Right forelimb (tissue), 1 donor: ENCODE results near the gene YY1.
"Not testable (repeated sequence)": the region's sequence is repeated elsewhere in the genome, so short reads cannot be mapped to it uniquely, and the experiment has no call there.

Experiments
- DNase-seq: peaks from one replicate; pipeline ENCODE4 v3.0.0-alpha.2; 2018

YY1 gene

DNA sequence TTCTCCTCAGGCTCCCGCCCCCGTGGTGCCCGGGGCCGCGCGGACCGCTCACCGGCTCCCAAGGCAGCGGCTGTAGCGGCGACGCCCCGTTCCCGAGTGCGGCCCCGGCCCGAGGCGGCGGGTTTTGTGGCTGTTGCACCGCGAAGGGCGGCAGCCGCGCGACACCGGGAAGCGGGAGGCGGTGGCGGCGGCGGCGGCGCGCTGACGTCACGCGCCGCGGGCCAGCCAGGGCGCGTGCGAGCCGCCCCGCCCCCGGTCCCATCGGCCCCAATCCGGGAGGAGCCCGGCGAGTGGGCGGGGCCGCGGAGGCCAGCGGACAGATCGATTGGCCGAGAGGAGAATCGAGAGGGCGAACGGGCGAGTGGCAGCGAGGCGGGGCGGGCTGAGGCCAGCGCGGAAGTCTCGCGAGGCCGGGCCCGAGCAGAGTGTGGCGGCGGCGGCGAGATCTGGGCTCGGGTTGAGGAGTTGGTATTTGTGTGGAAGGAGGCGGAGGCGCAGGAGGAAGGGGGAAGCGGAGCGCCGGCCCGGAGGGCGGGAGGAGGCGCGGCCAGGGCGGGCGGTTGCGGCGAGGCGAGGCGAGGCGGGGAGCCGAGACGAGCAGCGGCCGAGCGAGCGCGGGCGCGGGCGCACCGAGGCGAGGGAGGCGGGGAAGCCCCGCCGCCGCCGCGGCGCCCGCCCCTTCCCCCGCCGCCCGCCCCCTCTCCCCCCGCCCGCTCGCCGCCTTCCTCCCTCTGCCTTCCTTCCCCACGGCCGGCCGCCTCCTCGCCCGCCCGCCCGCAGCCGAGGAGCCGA lies at the start of gene YY1:
Gene YY1, plus strand, starts transcription at position 726 of the 792 bp plus-strand sequence. CDS start 101 bp downstream, outside the sequence.
- DNase-seq: peak; percentile 98

DNA sequence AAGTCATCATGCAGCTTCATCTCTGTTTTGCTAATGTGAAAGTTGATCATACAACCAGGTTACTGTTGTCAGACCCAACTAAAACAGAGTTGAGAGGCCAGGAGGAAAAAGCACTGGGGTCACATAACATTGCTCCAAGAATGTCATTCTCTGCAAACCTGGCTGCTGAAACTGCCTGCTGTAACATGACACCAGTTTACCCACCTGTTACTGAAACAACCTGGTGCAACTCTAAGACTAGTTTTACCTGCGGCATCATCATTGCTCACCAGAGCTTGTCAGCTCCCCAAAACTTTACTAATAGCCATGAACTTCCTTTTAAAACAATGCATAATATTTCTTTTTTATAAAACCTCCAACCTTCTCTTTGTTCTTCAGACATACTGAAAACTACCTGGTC lies 48.8 kb upstream of the YY1 start:
- no peak for DNase-seq

DNA sequence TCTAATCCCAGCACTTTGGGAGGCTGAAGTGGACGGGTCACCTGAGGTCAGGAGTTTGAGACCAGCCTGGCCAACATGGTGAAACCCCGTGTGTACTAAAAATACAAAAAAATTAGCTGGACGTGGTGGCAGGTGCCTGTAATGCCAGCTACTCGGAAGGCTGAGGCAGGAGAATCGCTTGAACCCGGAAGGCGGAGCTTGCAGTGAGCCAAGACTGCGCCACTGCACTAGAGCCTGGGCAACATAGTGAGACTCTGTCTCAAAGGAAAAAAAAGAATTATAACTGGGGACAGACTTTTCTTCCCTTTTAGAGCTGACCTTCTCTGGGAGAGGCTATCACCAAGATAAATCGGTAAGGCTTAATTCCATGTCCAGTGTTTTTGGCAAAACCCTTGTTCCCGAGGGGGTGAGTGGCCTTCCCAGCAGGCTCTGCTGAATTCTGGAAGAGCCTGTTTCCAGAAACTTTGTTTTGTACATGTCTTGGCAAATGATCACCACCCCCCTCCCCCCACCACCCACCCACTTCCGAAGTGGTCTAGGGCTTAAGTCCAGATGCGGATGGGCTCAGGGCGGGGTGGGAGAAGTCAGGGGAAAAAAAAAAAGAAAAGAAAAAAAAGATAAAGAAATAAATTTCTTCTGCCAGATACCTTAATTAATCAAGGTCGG lies 47.2 kb upstream of the YY1 start:
- DNase-seq: no peak

DNA sequence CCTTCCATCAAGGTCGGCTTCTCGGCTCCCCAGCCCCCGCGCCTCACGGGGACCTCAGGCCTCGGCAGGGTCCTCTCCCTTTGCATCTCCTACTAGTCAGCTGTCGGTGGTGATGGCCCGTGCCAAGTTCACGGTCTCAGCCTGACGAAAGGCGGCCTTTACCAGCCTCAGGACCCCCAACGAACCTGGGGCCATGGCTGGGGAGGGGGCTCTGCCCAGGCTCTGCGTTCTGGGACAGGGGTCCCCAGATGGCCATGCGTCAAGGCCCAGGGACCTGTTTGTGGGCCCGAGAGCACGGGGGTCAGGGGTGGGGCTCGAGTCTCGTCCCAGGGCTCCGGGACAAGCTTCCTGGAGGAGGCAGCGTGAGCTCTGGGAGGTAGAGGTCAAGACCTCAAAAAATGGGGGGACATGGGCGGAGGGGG lies 46.7 kb upstream of the YY1 start:
- DNase-seq: no peak

DNA sequence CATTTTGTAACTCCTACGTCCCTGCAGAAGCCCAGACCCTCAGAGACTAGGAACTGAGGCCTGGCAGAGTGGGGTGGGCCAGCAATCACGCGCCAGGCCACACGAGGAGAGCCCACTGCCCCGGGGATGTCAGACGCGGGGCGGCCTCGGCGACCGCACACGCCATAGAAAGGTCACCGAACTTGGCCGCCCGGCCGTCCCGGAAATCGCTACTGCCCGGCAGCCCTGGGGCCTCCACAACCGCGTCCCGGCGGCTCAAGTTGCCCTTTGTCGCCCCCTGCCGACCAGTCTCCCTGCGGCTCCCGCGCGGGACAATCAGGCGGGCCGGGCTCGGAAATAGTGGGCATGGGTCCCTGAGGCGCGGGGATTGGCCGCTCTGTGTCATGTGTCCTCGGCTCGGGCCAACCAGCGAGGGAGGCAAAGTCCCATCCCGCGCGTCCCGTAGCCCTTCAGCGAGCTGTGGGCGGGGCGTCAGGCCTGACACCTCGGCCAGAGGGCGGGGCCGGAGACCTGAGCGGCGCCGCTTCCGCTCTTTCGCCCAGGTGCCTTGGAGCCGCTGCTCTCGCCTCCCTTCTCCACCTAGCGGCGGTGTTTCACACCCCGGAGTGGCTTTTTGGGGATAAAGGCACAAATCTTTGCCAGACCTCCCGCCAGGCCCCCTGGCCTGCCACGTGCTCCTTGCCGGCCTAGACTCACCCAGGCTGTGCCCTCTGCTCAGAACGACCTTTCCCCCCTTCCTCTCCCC lies 46.1 kb upstream of the YY1 start:
- DNase-seq: peak; percentile 100

DNA sequence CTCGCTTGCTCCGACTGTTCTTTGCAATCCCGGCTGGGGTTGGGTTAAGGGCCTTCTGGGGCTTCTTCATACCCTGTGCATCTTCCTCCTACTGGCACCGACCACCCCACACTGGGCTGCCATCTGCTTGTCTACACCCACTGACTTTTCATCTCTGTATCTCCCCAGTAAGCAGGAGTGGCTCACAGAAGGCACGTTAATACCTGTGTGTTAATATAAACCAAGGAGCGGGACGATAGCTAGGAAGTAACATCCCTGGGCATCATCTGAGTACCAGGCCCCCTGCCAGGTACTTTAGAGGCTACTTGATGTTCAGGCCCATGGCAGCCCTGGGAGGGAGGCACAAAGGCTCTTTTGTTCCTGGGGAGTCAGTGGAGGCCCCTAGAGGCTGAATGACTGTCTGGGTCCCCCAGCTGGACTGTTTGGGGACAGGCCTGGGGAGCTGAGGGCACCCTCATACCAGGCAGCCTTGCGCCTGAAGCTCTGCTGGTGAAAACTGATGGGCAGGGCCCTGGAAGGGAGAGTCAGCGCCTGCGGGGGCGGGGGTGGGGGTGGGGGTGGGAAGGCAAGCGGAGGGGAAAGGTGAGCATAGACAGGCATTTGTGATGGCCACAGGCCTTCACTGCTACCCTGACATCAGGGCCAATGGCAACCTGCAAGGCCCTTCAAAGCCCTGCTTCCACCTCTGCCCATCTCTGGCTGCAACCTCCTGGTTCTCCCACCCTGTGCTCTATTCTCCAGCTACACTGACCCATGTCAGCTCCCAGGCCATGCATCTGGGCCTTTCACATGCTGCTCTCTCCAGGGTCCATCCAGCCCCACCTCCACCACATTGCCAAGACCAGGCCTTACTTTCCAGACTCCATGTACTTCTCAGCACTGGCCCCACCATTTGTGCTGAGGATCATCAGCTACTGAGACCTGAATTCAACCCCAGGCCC lies 45.3 kb upstream of the YY1 start:
- no peak for DNase-seq

DNA sequence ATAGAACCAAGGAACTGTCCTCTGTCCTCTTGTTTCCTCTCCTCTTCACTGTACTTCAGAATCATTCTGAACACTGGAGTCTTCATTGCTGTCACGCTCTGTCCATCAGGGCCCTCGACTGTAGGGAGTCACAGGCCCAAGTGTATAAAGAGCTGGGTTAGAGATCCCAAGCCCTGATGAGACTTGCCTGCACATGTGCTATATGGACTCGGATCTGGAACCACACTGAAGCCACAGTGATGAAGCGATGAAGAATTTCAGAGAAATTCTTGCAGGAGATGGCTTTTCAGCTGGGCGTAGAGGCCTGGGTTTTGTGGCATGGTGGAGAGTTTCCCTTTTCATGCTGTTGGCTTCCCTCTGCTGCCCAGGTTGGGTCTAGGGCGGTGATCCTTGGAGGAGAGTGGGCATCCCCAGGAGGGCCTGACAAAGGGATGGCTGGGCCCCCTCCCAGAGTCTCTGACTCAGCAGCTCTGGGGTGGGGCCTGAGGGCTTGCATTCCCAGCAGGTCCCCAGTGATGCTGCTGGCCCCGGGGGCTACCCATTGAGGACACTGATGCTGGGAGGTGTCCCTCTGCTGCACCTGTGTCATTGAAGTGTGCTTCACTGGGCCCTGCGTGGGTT lies 39.6 kb upstream of the YY1 start:
- no peak for DNase-seq

DNA sequence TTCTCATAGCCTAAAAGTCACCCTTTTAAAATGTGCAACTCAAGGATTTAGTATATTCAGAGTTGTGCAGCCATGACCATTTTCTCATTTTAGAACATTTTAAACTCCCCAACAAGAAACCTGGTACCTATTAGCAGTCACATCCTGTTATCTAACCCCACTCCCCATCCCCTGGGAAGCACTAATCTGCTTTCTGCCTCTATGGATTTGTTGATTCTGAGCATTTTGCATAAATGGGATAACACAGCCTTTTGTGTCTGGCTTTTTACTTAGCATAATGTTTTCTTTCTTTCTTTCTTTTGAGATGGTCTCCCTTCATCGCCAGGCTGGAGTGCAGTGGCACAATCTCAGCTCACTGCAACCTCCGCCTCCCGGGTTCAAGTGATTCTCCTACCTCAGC lies 38.6 kb upstream of the YY1 start:
- no peak for DNase-seq

DNA sequence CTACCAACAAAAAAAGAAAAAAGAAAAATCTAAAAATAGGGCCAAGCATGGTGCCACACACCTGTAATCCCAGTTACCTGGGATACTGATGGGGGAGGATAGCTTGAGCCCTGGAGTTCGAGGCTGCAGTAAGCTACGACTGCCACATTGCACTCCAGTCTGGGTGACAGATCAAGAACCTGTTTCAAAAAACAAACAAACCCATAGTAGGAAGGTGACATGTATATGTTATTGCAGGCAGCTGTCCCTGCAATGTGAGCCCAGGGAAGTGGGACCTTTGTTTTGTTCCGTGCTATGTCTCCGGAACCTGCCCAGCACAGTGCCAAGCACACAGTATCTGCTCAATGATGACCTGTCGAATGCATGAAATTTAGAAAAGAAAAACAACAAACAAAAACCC lies 37.2 kb upstream of the YY1 start:
- no peak for DNase-seq

DNA sequence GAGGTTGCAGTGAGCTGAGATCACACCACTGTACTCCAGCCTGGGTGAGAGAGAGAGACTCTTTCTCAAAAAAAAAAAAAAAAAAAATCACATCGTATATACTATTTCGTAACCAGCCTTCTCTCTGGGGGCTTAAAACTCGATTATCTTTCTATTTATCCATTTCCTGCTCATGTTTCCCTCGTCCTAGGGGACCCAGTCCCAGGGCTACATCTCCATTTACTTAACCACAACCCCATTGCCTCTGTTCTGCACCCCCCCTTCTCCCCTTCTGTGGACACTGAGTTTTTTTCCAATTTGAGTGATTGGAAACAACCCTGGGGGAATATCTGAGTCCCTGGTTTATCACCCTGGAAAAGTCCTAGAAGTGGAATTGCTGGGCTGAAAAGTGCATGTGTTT lies 36.2 kb upstream of the YY1 start:
- DNase-seq: no peak

DNA sequence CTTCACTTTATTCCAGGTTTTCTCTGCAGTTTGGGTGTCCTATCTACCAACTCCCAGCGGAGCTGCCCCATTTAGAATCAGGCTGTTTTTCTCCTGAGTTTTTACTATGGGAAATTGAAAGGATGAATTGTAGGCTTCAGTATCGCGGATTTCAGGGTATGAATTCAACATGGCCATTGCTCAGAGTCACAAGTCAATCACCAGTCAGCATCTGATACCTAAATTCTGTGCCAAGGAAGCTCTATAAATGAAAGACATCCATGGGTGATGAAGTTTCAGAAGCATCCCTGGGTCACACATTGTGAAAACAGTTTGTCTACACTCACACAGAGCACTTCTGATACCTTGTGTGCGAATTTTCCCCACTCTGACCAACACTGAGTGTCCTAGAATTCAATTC lies 35.8 kb upstream of the YY1 start:
- no peak for DNase-seq

DNA sequence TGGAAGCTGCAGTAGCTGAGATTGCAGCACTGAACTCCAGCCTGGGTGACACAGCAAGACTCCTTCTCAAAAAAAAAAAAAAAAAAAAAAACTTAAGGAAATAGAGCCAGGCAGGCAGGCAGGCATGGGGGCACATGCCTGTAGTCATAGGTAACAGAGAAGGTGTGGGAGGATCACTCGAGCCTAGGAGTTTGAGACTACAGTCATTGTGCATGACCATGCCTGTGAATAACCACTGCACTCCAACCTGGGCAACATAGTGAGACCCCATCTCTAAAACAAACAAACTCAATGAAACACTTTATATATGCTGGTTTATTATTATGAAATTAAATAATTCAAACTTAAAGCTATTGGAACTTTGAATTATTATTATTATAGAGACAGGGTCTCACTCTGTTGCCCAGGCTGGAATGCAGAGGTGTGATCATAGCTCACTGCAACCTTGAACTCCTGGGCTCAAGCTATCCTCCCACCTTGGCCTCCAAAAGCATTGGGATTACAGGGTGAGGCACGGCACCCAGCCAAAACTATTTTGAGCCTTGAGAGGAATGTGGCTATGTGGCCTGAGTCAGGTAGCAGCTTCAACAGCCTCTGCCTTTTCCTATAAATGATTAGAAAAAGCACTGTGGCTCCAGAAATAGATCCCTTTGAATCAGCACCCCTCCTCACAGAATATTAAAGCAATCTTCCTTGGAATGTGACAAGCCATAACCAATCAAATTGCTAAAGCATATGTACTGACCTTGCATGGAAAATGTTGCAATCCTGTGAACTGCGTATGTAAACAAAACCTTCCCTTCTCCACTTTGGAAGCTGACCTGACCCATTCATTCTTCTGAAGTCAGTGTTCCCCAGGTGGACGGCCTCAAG lies 34.7 kb upstream of the YY1 start:
- no peak for DNase-seq

DNA sequence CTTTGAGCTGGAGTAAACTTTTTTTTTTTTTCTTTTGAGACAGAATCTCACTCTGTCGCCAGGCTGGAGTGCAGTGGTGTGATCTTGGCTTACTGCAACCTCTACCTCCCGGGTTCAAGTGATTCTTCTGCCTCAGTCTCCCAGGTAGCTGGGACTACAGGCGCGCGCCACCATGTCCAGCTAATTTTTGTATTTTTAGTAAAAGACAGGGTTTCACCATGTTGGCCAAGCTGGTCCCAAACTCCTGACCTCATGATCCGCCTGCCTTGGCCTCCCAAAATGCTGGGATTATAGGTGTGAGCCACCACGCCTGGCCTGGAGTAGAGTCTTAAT lies 34.1 kb upstream of the YY1 start:
- DNase-seq: not testable (repeated sequence)

DNA sequence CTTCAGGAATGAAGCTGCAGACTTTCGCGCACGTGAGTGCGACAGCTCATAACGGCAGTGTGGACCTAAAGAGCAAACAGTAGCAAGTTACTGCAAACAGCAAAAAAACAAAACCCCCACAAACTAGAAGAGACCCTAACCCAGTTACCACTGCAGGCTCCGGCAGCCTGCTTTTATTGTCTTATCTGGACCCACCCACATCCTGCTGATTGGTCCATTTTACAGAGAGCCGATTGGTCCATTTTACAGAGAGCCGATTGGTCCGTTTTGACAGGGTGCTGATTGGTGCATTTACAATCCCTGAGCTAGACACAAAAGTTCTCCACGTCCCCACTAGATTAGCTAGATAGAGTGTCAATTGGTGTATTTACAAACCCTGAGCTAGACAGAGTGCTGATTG lies 31.4 kb upstream of the YY1 start:
- DNase-seq: not testable (repeated sequence)

DNA sequence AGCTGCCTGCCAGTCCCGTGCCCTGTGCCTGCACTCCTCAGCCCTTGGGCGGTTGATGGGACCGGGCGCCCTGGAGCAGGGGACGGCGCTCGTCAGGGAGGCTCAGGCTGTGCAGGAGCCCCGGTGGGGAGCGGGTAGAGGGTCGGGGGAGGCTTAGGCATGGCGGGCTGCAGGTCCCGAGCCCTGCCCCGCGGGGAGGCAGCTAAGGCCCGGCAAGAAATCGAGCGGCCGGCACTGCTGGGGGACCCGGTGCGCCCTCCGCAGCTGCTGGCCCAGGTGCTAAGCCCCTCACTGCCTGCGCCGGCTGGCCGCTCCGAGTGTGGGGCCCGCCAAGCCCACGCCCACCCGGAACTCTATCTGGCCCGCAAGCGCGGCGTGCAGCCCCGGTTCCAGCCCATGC lies 30.8 kb upstream of the YY1 start:
- not testable (repeated sequence) for DNase-seq

DNA sequence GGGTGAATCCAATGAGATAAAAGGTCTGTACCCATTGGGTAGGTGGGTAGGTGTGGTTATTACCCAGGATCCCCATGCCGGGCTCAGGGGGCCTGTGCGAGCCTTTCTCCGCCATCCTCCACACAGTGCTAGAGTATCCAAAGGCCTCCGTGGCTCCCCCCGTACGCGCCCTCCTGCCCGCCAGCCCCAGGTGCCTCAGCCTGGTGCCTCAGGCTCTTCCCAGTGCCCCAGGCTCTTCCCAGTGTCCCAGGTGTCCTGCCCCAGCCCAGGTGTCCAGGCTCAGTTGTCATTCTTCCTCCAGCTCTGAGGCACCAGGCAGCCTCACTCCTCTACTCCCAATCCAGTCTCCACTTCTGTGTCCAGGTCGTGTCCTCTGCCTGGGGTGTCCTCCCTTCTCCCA lies 27.6 kb upstream of the YY1 start:
- DNase-seq: no peak

DNA sequence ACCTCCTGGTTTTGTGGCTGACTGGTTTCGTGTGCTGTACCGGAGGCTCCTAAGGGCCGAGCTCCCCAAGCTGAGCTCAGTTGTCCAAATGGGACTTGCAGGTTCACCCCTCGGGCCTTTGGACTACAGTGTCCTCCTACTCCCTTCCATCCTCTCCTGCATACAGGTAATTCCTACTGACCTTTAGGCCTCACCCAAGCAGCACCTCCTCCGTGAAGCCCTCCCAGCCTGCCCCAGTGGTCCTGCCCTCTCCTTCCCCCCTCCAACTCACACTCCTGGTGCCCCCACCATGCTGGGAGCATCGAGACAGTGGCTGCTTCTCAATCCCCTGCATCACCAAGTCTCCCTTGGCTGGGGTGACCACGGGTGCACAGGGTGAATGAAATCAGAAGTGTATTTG lies 27.1 kb upstream of the YY1 start:
- no peak for DNase-seq

DNA sequence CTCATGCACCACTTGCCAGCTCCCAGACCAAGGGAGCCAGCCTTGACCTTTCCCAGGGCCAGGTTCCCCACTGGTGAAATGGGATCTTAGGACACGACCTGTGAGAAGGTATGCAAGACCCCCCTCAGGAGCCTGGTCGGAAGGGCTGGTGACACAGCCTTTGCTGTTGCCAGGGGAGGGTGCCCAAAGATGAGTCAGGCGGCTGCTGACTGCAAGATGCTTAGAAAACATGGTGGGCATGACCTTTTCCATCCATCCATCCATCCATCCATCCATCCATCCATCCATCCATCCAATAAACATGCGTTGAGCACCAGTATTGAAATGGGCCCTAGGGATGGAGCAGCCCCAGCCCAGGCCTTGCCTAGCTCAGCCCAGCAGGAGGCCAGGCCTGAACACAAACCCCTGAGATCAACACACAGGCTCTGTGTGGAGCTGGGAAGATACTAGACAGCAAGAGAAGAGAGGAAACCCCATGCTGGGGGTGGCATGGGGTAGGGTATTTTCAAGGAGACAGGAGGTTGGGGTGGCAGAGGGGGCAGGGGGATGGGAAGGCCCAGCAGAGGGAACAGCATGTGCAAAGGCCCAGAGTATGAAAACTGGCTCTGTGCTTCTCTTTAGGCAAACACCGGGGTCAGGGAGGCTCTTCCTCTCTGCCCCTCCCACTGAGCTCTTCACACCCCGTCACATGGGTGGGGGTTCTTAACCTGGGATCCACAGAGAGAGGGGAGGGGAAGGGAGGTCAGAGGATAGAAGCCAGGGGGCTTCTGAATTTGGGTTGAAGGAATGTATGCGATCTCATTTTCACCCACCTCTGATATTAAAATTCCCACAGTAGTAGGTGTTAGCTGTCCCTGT lies 26.2 kb upstream of the YY1 start:
- no peak for DNase-seq

DNA sequence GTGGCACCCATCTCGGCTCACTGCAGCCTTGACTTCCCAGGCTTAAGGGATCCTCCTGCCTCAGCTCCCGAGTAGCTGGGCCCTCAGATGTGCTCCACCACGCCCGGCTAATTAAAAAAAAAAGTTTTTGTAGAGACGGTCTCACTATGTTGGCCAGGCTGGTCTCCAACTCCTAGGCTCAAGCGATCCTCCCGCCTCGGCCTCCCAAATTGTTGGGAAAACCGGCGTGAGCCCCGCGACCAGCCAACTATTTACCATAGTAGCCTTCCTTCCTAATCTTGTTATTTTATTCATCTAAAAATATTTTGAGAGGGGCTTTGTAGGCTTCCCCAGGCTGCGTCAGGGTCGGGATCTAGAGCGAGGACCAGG lies 25.4 kb upstream of the YY1 start:
- DNase-seq: no peak
